BLaER1 (cell line): ENCODE measurements around the gene HDAC4.

ENCODE experiments used
- H3K27ac ChIP-seq: shearing (Covaris generic); formaldehyde crosslinking; 2 replicates; pipeline ENCODE4 v1.8.1; 2022
- H3K27me3 ChIP-seq: shearing (Covaris generic); formaldehyde crosslinking; 2 replicates; pipeline ENCODE4 v1.8.1; 2022
- H3K36me3 ChIP-seq: shearing (Covaris generic); formaldehyde crosslinking; 2 replicates; pipeline ENCODE4 v1.8.1; 2022
- H3K4me1 ChIP-seq: shearing (Covaris generic); formaldehyde crosslinking; 2 replicates; pipeline ENCODE4 v1.8.1; 2022
- H3K4me2 ChIP-seq: shearing (Covaris generic); formaldehyde crosslinking; 2 replicates; pipeline ENCODE4 v1.8.1; 2022
- H3K4me3 ChIP-seq: shearing (Covaris generic); formaldehyde crosslinking; 2 replicates; pipeline ENCODE4 v1.8.1; 2022
- H3K9ac ChIP-seq: shearing (Covaris generic); formaldehyde crosslinking; 2 replicates; pipeline ENCODE4 v1.8.1; 2022
- H3K9me3 ChIP-seq: shearing (Covaris generic); formaldehyde crosslinking; 2 replicates; pipeline ENCODE4 v1.8.1; 2022
- H4K20me1 ChIP-seq: shearing (Covaris generic); formaldehyde crosslinking; 2 replicates; pipeline ENCODE4 v1.8.1; 2022
- Cebpa-rat ChIP-seq: shearing (Covaris generic); IDR thresholded peaks from 2 replicates; pipeline ENCODE4 v1.8.1; 2022

HDAC4 gene

DNA sequence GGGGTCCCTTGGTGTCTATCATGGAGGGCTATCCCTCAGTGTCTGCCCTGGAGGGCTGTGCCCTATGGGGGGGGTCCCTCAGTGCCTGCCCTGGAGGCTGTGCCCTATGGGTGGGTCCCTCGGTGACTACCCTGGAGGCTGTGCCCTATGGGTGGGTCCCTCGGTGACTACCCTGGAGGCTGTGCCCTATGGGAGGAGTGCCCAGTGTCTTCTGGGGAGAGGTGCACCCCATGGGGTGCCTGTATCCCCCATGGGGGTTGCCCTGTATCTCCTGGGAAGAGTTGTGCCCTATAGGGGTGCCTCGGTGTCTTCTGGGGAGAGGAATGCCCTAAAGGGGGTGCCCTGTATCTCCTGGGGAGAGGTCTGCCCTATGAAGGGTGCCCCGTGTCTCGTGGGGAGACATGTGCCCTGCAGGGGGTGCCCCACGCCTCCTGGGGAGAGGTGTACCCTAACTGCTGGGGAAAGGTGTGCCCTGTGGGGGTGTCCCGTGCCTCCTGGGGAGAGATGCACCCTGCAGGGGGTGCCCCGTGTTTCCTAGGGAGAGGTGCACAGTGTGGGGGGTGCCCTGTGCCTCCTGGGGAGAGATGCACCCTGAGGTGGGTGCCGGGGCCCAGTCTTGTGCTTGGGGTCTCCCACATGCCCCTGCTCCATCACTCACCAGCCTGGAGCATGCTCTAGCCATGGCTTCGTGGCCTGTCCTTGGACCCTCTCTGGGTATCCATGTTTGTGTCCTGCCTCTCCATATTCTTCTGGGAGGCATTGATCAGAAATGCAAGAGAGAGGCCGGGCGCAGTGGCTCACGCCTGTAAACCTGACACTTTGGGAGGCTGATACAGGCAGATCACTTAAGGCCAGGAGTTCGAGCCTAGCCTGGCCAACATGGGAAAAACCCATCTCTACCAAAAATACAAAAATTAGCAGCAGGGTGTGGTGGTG lies 215.6 kb downstream of the HDAC4 start:
- Histone ChIP-seq H3K27ac (no peak overlapping the region), H3K4me3 (no peak overlapping the region), H3K4me2 (no peak overlapping the region), H3K36me3 (peaks cover 71% of the 10 kb centered on the region), H3K27me3 (no peaks in the 10 kb centered on the region), H3K4me1 (peaks cover 24% of the 10 kb centered on the region), H3K9ac (no peak overlapping the region), H3K9me3 (peaks cover 17% of the 10 kb centered on the region), H4K20me1 (peaks cover 20% of the 10 kb centered on the region; the same call in 1 of the 2 replicates)
- no peak for TF ChIP-seq Cebpa-rat

DNA sequence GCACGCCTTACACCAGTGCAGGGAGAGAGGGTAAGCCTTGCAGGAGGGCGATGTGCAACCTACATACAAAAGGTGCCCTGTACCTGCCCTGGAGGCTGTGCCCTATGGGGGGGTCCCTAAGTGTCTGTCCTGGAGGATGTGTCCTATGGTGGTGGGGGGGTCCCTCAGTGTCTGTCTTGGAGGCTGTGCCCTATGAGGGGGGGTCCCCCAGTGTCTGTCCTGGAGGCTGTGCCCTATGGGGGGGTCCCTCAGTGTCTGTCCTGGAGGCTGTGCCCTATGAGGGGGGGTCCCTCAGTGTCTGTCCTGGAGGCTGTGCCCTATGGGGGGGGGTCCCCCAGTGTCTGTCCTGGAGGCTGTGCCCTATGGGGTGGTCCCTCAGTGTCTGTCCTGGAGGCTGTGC lies 216.6 kb downstream of the HDAC4 start:
- TF ChIP-seq Cebpa-rat: no peak
- Histone ChIP-seq H3K27ac (no peak overlapping the region), H3K4me1 (peaks cover 18% of the 10 kb centered on the region), H3K36me3 (peaks cover 71% of the 10 kb centered on the region), H3K9me3 (peaks cover 8% of the 10 kb centered on the region), H4K20me1 (peaks cover 12% of the 10 kb centered on the region; the same call in 1 of the 2 replicates), H3K4me2 (no peak overlapping the region), H3K27me3 (no peaks in the 10 kb centered on the region), H3K4me3 (no peak overlapping the region), H3K9ac (no peak overlapping the region)

DNA sequence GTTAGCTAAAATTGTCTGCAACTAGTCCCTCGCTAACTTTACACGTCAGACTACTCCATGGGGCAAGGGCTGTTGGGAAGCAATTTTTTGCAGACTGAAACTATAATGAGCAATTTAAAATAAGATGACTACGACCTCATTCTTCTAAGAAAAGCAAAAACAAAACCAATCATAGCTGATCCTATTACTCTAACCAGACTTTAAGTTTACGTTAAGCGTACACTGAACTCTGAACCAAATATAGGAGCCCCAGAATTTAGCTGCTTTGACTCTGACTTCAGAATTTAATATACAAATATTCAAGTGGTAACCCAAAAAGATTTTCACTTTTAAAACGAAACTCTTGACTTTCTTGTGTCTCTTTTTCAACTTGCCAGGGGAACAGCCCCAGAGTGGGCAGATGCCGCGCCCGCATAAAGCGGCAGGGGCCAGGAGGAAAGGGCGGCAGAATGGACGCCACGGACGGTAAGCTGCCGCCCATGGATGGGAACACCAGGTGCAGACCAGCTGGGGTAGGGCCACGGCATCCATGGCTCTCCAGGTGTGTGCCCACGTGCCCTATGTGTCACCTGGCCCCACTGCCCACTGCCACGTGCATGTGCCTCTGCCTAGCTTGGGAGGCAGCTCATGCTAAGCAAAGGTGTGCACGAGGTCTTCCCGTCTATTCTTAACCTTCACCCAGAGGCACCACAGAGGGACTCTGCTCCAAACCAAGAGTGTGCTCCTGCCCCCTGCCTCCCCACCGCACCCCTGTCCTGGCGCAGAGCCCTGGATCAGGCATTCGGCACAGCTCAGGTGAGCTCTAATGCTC lies 217.6 kb downstream of the HDAC4 start:
- Histone ChIP-seq H3K4me3 (no peak overlapping the region), H3K9ac (no peak overlapping the region), H3K27me3 (no peaks in the 10 kb centered on the region), H3K9me3 (peaks cover 9% of the 10 kb centered on the region), H4K20me1 (peaks cover 12% of the 10 kb centered on the region; the same call in 1 of the 2 replicates), H3K4me1 (peaks cover 23% of the 10 kb centered on the region), H3K27ac (no peak overlapping the region), H3K36me3 (peaks cover 71% of the 10 kb centered on the region), H3K4me2 (peak overlapping the region; percentile 25; the same call in 1 of the 2 replicates)
- TF ChIP-seq Cebpa-rat: no peak

GRCh38 chr2:239181903-239182581 lies 218.8 kb downstream of the HDAC4 start:
- H3K4me3 ChIP-seq: no peak overlapping the region
- H3K4me2 ChIP-seq: peak overlapping the region; percentile 25
- peaks cover 20% of the 10 kb centered on the region for H3K9me3 ChIP-seq
- H3K9ac ChIP-seq: no peak overlapping the region
- H4K20me1 ChIP-seq: peaks cover 12% of the 10 kb centered on the region; the same call in 1 of the 2 replicates
- H3K4me1 ChIP-seq: peaks cover 28% of the 10 kb centered on the region
- no peaks in the 10 kb centered on the region for H3K27me3 ChIP-seq
- no peak overlapping the region for H3K27ac ChIP-seq
- peaks cover 71% of the 10 kb centered on the region for H3K36me3 ChIP-seq
- TF ChIP-seq Cebpa-rat: no peak

DNA sequence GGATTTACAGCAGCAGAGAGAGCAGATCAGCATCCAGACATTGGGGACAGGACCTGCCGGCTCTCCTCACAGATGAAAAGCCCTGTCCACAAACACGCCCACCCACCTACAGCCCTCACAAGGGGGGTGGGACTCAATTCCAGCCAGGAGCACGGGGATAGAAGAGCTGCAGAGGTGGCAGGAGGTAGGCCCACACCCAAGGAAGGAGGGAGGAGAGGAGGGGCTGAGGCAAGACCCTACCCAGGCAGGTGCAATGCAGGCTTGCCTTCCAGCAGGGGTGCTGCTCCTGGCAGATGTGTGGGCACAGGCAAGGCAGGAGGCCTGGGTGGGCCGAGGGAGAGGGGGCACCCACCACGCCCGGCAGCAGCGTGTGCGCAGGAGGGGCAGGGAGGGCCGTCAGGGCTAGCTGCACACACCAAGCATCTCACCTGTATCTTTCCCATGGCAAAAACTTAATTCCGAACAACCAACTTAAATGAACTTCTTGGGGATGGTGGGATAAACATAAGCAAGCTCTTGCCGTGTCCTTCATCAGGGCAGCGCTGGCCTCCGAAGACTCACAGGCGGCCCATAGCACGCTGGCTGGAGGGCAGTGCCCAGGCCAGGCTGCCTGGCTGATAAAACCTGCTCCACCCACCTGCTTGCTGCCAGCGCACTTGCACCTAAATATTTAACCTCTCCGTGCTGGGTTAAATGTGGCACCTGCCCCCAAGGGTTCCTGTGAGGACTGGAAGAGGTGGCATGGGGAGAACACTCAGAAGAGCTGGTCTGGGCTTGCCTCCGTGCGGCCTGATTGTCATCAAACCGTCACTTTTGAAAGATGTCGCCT lies 219.5 kb downstream of the HDAC4 start:
- Histone ChIP-seq H3K4me3 (no peak overlapping the region), H3K27me3 (no peaks in the 10 kb centered on the region), H3K4me1 (peaks cover 28% of the 10 kb centered on the region), H3K4me2 (no peak overlapping the region), H4K20me1 (peaks cover 12% of the 10 kb centered on the region; the same call in 1 of the 2 replicates), H3K27ac (no peak overlapping the region), H3K9me3 (peaks cover 27% of the 10 kb centered on the region), H3K36me3 (peaks cover 71% of the 10 kb centered on the region), H3K9ac (no peak overlapping the region)
- no peak for TF ChIP-seq Cebpa-rat

DNA sequence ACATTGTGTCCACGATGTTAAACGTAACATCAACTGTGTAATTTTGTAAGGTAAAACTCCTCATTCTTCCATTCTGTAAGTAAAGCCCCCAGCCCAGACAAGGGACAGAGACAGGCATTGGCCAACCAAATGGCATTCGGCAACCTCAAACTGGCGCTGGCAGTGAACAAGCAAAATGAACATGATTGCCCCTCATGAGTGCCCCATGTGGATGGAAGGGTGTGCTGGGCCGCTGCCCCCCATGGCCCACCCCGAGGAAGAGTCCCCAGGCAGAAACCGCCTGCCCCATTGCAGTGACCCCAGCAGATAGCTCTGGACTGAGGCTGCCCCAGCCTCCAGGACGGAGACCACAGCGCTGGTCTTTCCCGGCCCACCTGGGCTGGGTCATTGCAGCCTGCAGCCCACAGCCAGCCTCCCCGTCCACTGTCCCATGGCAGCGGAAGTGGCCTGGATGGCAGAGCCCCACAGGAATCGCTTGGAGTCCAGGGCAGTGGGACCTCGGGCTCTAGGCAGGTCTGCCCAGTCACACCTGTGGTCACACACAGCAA lies 220.2 kb downstream of the HDAC4 start:
- Histone ChIP-seq H3K27ac (no peak overlapping the region), H3K9me3 (peaks cover 31% of the 10 kb centered on the region), H3K9ac (no peak overlapping the region), H3K36me3 (peaks cover 70% of the 10 kb centered on the region), H3K4me2 (no peak overlapping the region), H3K4me1 (peaks cover 28% of the 10 kb centered on the region), H3K27me3 (no peaks in the 10 kb centered on the region), H4K20me1 (peaks cover 12% of the 10 kb centered on the region; the same call in 1 of the 2 replicates), H3K4me3 (no peak overlapping the region)
- TF ChIP-seq Cebpa-rat: no peak

- Histone ChIP-seq H3K9me3 (peaks cover 38% of the 10 kb centered on the region), H4K20me1 (peaks cover 12% of the 10 kb centered on the region; the same call in 1 of the 2 replicates), H3K9ac (no peak overlapping the region), H3K4me1 (peaks cover 28% of the 10 kb centered on the region), H3K27ac (no peak overlapping the region), H3K27me3 (no peaks in the 10 kb centered on the region), H3K4me2 (no peak overlapping the region), H3K36me3 (peaks cover 70% of the 10 kb centered on the region), H3K4me3 (no peak overlapping the region)
- no peak for TF ChIP-seq Cebpa-rat
Measured at GRCh38 chr2:239179851-239180371, 220.9 kb downstream of the HDAC4 start.

DNA sequence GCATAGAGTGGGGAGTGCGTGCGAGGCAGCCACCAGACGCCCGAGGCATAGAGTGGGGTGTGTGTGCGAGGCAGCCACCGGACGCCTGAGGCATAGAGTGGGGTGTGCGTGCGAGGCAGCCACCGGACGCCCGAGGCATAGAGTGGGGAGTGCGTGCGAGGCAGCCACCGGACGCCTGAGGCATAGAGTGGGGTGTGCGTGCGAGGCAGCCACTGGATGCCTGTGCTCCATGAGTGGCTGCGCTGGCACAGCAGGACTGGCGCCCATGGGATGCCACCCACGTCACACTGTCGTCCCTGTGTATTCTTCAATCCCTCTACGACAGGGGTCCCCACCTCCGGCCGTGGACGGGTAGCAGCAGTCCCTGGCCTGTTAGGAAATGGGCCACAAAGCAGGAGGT lies 221.9 kb downstream of the HDAC4 start:
- Histone ChIP-seq H3K4me3 (no peak overlapping the region), H3K27me3 (no peaks in the 10 kb centered on the region), H3K9me3 (peaks cover 48% of the 10 kb centered on the region), H3K9ac (no peak overlapping the region), H3K4me2 (no peak overlapping the region), H4K20me1 (peaks cover 12% of the 10 kb centered on the region; the same call in 1 of the 2 replicates), H3K4me1 (peaks cover 28% of the 10 kb centered on the region), H3K36me3 (peaks cover 79% of the 10 kb centered on the region), H3K27ac (no peak overlapping the region; the same call in 1 of the 2 replicates)
- TF ChIP-seq Cebpa-rat: no peak
